NT2/D1 (cell line): ENCODE results near the gene FIGNL2.

Experiments
- SUZ12 ChIP-seq: IDR thresholded peaks from 2 replicates; pipeline ENCODE4 v1.6.1; 2011; ENCODE audit not compliant: insufficient read length, insufficient read depth; ENCODE audit errors: extremely low read depth
- YY1 ChIP-seq: IDR thresholded peaks from 2 replicates; pipeline ENCODE4 v1.6.1; 2011; ENCODE audit not compliant: insufficient read length, insufficient read depth
- ZNF274 ChIP-seq: IDR thresholded peaks from 2 replicates; pipeline ENCODE4 v1.6.1; 2011; ENCODE audit warnings: mild to moderate bottlenecking, low read depth, low read length

- no peak for TF ChIP-seq YY1
- no peak for TF ChIP-seq SUZ12
- TF ChIP-seq ZNF274: no peak
Measured at GRCh38 chr12:51822261-51822616, 26.3 kb downstream of the FIGNL2 start.
